Measurements from ENCODE around the gene MAP2K4. TPM values are rescaled to one million over a fixed set of nuclear protein-coding genes. Genes with fewer than 3 reads are reported as not detected.

The MAP2K4 gene
- total RNA-seq, 2 donors from 2014 or later = 49.0 to 54.6 TPM

- H3K36me3 Mint-ChIP-seq (ENCODE audit: low read depth) = no peaks in the 10 kb centered on the region
Measured at GRCh38 chr17:12022310-12022709, 1.6 kb downstream of the MAP2K4 start.

GRCh38 chr17:12024327-12024726 is 3.6 kb downstream of the MAP2K4 start:
- H3K27ac Mint-ChIP-seq = no peak overlapping the region
- Histone ChIP-seq H3K9me3 (ENCODE audit: control insufficient read depth, low read length) (no peaks in the 10 kb centered on the region), H3K27me3 (ENCODE audit: control insufficient read depth, insufficient read depth, low read length, poor library complexity, severe bottlenecking) (peaks cover 11% of the 10 kb centered on the region), H3K36me3 (ENCODE audit: control insufficient read depth, insufficient read depth, low read length) (peaks cover 21% of the 10 kb centered on the region), H3K9ac (ENCODE audit: extremely low read depth, low read length, poor library complexity, severe bottlenecking) (no peak overlapping the region), H3K4me1 (ENCODE audit: control insufficient read depth, insufficient read depth, low read length) (peaks cover 19% of the 10 kb centered on the region), H3K27ac (ENCODE audit: low read depth, low read length) (no peak overlapping the region), H3K4me3 (ENCODE audit: low read length) (peak overlapping the region; percentile 32)
- no peaks in the 10 kb centered on the region for H3K9me3 Mint-ChIP-seq
- DNase-seq = no peak
- TF ChIP-seq CTCF (conservative IDR thresholded peaks at IDR 0.05) = no peak
- H3K4me3 Mint-ChIP-seq = no peak overlapping the region
- peaks cover 72% of the 10 kb centered on the region for H3K4me1 Mint-ChIP-seq
- H3K27me3 Mint-ChIP-seq (ENCODE audit: insufficient read depth) = peaks cover 12% of the 10 kb centered on the region
- no peaks in the 10 kb centered on the region for H3K36me3 Mint-ChIP-seq (ENCODE audit: low read depth)
- no CpG with 5 or more reads among the region's 1 CpG for WGBS, 2 experiments (ENCODE audit: insufficient coverage in 1 of 2, insufficient read length in 1 of 2)

More at GRCh38 chr17:12022310-12022709, 1.6 kb downstream of the MAP2K4 start:
- Mint-ChIP-seq H3K4me1 (peaks cover 54% of the 10 kb centered on the region), H3K9me3 (no peaks in the 10 kb centered on the region), H3K27me3 (ENCODE audit: insufficient read depth) (peaks cover 12% of the 10 kb centered on the region), H3K27ac (peak overlapping the region; percentile 28), H3K4me3 (peak overlapping the region; percentile 79)
- H3K27ac ChIP-seq (ENCODE audit: low read depth, low read length) = no peak overlapping the region
- no peak for TF ChIP-seq CTCF (conservative IDR thresholded peaks at IDR 0.05)
- H3K27me3 ChIP-seq (ENCODE audit: control insufficient read depth, insufficient read depth, low read length, poor library complexity, severe bottlenecking) = peaks cover 12% of the 10 kb centered on the region
- no peak overlapping the region for H3K9ac ChIP-seq (ENCODE audit: extremely low read depth, low read length, poor library complexity, severe bottlenecking)
- no peaks in the 10 kb centered on the region for H3K9me3 ChIP-seq (ENCODE audit: control insufficient read depth, low read length)
- peaks cover 13% of the 10 kb centered on the region for H3K36me3 ChIP-seq (ENCODE audit: control insufficient read depth, insufficient read depth, low read length)
- 92 to 94% methylated on average over 2 of the region's 2 CpGs for WGBS, 2 experiments (ENCODE audit: insufficient coverage in 1 of 2, insufficient read length in 1 of 2)
- H3K4me1 ChIP-seq (ENCODE audit: control insufficient read depth, insufficient read depth, low read length) = peaks cover 12% of the 10 kb centered on the region
- no peak for DNase-seq
- peak overlapping the region; percentile 92 for H3K4me3 ChIP-seq (ENCODE audit: low read length)

GRCh38 chr17:12027658-12028057 is 7.0 kb downstream of the MAP2K4 start:
- H3K4me1 Mint-ChIP-seq = peaks cover 84% of the 10 kb centered on the region
- H3K4me3 ChIP-seq (ENCODE audit: low read length) = no peak overlapping the region
- no peaks in the 10 kb centered on the region for H3K27me3 Mint-ChIP-seq (ENCODE audit: insufficient read depth)
- H3K9me3 ChIP-seq (ENCODE audit: control insufficient read depth, low read length) = no peaks in the 10 kb centered on the region
- peak overlapping the region; percentile 64 for H3K27ac Mint-ChIP-seq
- peak overlapping the region; percentile 4 for H3K4me3 Mint-ChIP-seq
- H3K36me3 Mint-ChIP-seq (ENCODE audit: low read depth) = no peaks in the 10 kb centered on the region
- TF ChIP-seq CTCF (conservative IDR thresholded peaks at IDR 0.05) = no peak
- H3K27me3 ChIP-seq (ENCODE audit: control insufficient read depth, insufficient read depth, low read length, poor library complexity, severe bottlenecking) = no peaks in the 10 kb centered on the region
- DNase-seq = no peak
- peaks cover 21% of the 10 kb centered on the region for H3K36me3 ChIP-seq (ENCODE audit: control insufficient read depth, insufficient read depth, low read length)
- peaks cover 25% of the 10 kb centered on the region for H3K4me1 ChIP-seq (ENCODE audit: control insufficient read depth, insufficient read depth, low read length)
- H3K9me3 Mint-ChIP-seq = no peaks in the 10 kb centered on the region
- WGBS, 2 experiments (ENCODE audit: insufficient coverage in 1 of 2, insufficient read length in 1 of 2) = 86% methylated on average over 1 of the region's 1 CpG; no CpG with 5 or more reads in 1 of the 2 experiments
- no peak overlapping the region for H3K27ac ChIP-seq (ENCODE audit: low read depth, low read length)
- H3K9ac ChIP-seq (ENCODE audit: extremely low read depth, low read length, poor library complexity, severe bottlenecking) = no peak overlapping the region
